SU-DHL-6 (cell line): ENCODE measurements around the gene SLC16A8.

Source experiments
- CTCF ChIP-seq: fragments of 200-600 bp; sonication (generic); IDR thresholded peaks from one replicate; pipeline ENCODE4 v1.5.1; 2017; ENCODE audit warnings: antibody characterized with exemption, mild to moderate bottlenecking, low read length, moderate library complexity; ENCODE audit not compliant: insufficient read depth, poor library complexity, severe bottlenecking
- EZH2phosphoT487 ChIP-seq: fragments of 200-600 bp; sonication (generic), shearing (Covaris generic); conservative IDR thresholded peaks from 2 replicates; pipeline ENCODE4 v1.6.1; 2018; ENCODE audit warnings: mild to moderate bottlenecking, antibody characterized with exemption, low read length, moderate library complexity, mixed read lengths

- TF ChIP-seq CTCF (no peak), EZH2phosphoT487 (no peak)
Measured at GRCh38 chr22:38032681-38033521, 51.1 kb downstream of the SLC16A8 start.
